Liver (tissue), 9 donors: ENCODE results near the gene CHRNG. TPM values are rescaled to one million over a fixed set of nuclear protein-coding genes. Genes with fewer than 3 reads are reported as not detected.

Source experiments
- DNase-seq: peaks from one replicate; pipeline ENCODE4 v3.0.0-alpha.2; 2017; ENCODE audit warnings: low spot score
- H3K27ac ChIP-seq, 2 donors: one replicate each; pipeline ENCODE4 v1.7.0; 2013; ENCODE audit warnings: inconsistent platforms in 2 of 2, low read length in 2 of 2, control low read depth in 1 of 2, low read depth in 1 of 2, mild to moderate bottlenecking in 1 of 2
- H3K27me3 ChIP-seq, 4 donors: one replicate each; pipeline versions ENCODE4 v1.6.1 to v1.7.0; 2013; ENCODE audit warnings: low read length in 3 of 4, inconsistent platforms in 1 of 4, mild to moderate bottlenecking in 1 of 4, moderate library complexity in 1 of 4; ENCODE audit not compliant: control insufficient read depth in 4 of 4, insufficient read depth in 4 of 4
- H3K36me3 ChIP-seq, 4 donors: one replicate each; pipeline versions ENCODE4 v1.6.1 to v1.7.0; 2013; ENCODE audit warnings: low read length in 3 of 4, mild to moderate bottlenecking in 3 of 4, low read depth in 1 of 4, moderate library complexity in 1 of 4; ENCODE audit not compliant: control insufficient read depth in 4 of 4, insufficient read depth in 3 of 4
- H3K4me1 ChIP-seq, 4 donors: one replicate each; pipeline versions ENCODE4 v1.6.1 to v1.7.0; 2013; ENCODE audit warnings: low read length in 3 of 4, mild to moderate bottlenecking in 3 of 4, moderate library complexity in 1 of 4; ENCODE audit not compliant: control insufficient read depth in 4 of 4, insufficient read depth in 4 of 4
- H3K4me3 ChIP-seq, 3 donors: one replicate each; pipeline versions ENCODE4 v1.6.1 to v1.7.0; 2013; ENCODE audit warnings: low read length in 3 of 3, control low read depth in 1 of 3, low read depth in 1 of 3, mild to moderate bottlenecking in 1 of 3
- H3K9ac ChIP-seq, 2 donors: one replicate each; pipeline ENCODE4 v1.7.0; 2013; ENCODE audit warnings: low read length in 2 of 2, mild to moderate bottlenecking in 2 of 2, moderate library complexity in 2 of 2, control low read depth in 1 of 2, low read depth in 1 of 2
- H3K9me3 ChIP-seq, 4 donors: one replicate each; pipeline versions ENCODE4 v1.6.1 to v1.7.0; 2013; ENCODE audit warnings: low read length in 3 of 4; ENCODE audit not compliant: control insufficient read depth in 4 of 4
- EGR1 ChIP-seq, 2 donors: IDR thresholded peaks; 2 replicates each; pipeline ENCODE4 v1.6.1; 2016 to 2018; ENCODE audit warnings: antibody characterized with exemption in 2 of 2, low read depth in 2 of 2
- FOXA1 ChIP-seq: IDR thresholded peaks from 2 replicates; pipeline ENCODE4 v1.6.1; 2016; ENCODE audit warnings: antibody characterized with exemption
- FOXA2 ChIP-seq: IDR thresholded peaks from 2 replicates; pipeline ENCODE4 v1.6.1; 2016; ENCODE audit warnings: antibody characterized with exemption
- GABPA ChIP-seq, 2 donors: IDR thresholded peaks in 1 of 2; conservative IDR thresholded peaks in 1 of 2; 2 replicates each; pipeline ENCODE4 v1.6.1; 2016; ENCODE audit warnings: antibody characterized with exemption in 2 of 2, mild to moderate bottlenecking in 1 of 2, moderate library complexity in 1 of 2
- JUND ChIP-seq, 2 donors: IDR thresholded peaks; 2 replicates each; pipeline ENCODE4 v1.6.1; 2016; ENCODE audit warnings: antibody characterized with exemption in 2 of 2
- NR2F2 ChIP-seq: IDR thresholded peaks from 2 replicates; pipeline ENCODE4 v1.6.1; 2016; ENCODE audit warnings: antibody characterized with exemption
- RXRA ChIP-seq, 2 donors: IDR thresholded peaks; 2 replicates each; pipeline ENCODE4 v1.6.1; 2017 to 2018; ENCODE audit warnings: antibody characterized with exemption in 2 of 2, mild to moderate bottlenecking in 1 of 2
- SP1 ChIP-seq: IDR thresholded peaks from 2 replicates; pipeline ENCODE4 v1.6.1; 2018; ENCODE audit warnings: antibody characterized with exemption, mild to moderate bottlenecking
- TAF1 ChIP-seq: conservative IDR thresholded peaks from 2 replicates; pipeline ENCODE4 v1.6.1; 2016; ENCODE audit warnings: antibody characterized with exemption, mild to moderate bottlenecking
- YY1 ChIP-seq: IDR thresholded peaks from 2 replicates; pipeline ENCODE4 v1.6.1; 2016; ENCODE audit warnings: antibody characterized with exemption, mild to moderate bottlenecking
- WGBS: extraction: QIAGEN DNeasy Blood & Tissue Kit; methylation state at CpG from one replicate; pipeline ENCODE4 v1.1.7; 2013; 5-methylcytosine and 5-hydroxymethylcytosine counted together
- polyA plus RNA-seq, 2 donors: library from polyadenylated mRNA; stranded (reverse) in 1 of 2; unstranded in 1 of 2; fragments of 200-250 nt in 1 of 2; fragments of >200 nt in 1 of 2; fragmentation: Nextera tagmentation in 1 of 2; extraction: Ambion mirVana in 1 of 2; gene quantifications; one replicate each; pipeline versions ENCODE4 v1.2.1 to v1.2.3, GENCODE V29; 2013 to 2015
- total RNA-seq, 2 donors: library from RNA; depleted of rRNA; stranded (reverse); fragments of >200 nt; gene quantifications; one replicate each; pipeline ENCODE4 v1.2.3, GENCODE V29; 2014
- TF ChIP-seq, protein P1 (sequence below): fragments of 150-350 bp; IDR thresholded peaks from 2 replicates; pipeline ENCODE4 v1.5.1; 2017; ENCODE audit warnings: improper control_type of control experiment, low read depth, low read length; ENCODE audit not compliant: missing input control
- TF ChIP-seq, protein P2 (sequence below): IDR thresholded peaks from 2 replicates; pipeline ENCODE4 v1.6.1; 2016; ENCODE audit warnings: antibody characterized with exemption
- TF ChIP-seq, protein P3 (sequence below): IDR thresholded peaks from 2 replicates; pipeline ENCODE4 v1.6.1; 2016; ENCODE audit warnings: antibody characterized with exemption
- TF ChIP-seq, protein P4 (sequence below): IDR thresholded peaks from 2 replicates; pipeline ENCODE4 v1.6.1; 2016; ENCODE audit warnings: antibody characterized with exemption, mild to moderate bottlenecking
- donor health status: healthy.
- donor health status: healthy.
- donor health status: healthy.
- donor health status: healthy.
- donor health status: healthy.

The CHRNG gene
- total and polyA plus RNA-seq, 4 donors = not detected

DNA sequence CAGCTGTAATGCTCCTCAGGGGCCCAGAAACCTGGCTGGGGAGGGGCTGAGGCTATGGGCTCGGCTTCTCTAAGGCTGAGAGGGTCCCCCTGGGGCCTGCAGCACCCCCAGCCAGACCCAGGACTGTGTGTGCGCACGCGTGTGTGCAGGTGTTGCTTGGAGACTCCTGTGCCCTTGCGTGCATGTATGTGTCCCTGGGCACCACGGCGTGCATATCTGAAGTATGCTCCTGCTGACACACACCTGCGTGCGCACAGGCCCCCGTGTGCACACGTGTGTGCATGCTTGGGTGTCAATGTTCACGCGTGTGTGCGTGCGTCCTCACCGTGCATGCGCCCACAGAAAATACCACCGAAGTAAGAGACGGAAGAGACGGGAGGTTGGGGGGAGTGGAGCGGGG is 37.0 kb upstream of the CHRNG start (continued):
- TF ChIP-seq, protein P1, sequence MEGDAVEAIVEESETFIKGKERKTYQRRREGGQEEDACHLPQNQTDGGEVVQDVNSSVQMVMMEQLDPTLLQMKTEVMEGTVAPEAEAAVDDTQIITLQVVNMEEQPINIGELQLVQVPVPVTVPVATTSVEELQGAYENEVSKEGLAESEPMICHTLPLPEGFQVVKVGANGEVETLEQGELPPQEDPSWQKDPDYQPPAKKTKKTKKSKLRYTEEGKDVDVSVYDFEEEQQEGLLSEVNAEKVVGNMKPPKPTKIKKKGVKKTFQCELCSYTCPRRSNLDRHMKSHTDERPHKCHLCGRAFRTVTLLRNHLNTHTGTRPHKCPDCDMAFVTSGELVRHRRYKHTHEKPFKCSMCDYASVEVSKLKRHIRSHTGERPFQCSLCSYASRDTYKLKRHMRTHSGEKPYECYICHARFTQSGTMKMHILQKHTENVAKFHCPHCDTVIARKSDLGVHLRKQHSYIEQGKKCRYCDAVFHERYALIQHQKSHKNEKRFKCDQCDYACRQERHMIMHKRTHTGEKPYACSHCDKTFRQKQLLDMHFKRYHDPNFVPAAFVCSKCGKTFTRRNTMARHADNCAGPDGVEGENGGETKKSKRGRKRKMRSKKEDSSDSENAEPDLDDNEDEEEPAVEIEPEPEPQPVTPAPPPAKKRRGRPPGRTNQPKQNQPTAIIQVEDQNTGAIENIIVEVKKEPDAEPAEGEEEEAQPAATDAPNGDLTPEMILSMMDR = no peak
- TF ChIP-seq EGR1 (IDR thresholded peaks at IDR 0.05; ENCODE audit: low read depth in 2 of 2) = no peak
- no peak for TF ChIP-seq RXRA (IDR thresholded peaks at IDR 0.05)
- TF ChIP-seq, protein P2, sequence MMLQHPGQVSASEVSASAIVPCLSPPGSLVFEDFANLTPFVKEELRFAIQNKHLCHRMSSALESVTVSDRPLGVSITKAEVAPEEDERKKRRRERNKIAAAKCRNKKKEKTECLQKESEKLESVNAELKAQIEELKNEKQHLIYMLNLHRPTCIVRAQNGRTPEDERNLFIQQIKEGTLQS = no peak
- TF ChIP-seq FOXA1 = no peak

DNA sequence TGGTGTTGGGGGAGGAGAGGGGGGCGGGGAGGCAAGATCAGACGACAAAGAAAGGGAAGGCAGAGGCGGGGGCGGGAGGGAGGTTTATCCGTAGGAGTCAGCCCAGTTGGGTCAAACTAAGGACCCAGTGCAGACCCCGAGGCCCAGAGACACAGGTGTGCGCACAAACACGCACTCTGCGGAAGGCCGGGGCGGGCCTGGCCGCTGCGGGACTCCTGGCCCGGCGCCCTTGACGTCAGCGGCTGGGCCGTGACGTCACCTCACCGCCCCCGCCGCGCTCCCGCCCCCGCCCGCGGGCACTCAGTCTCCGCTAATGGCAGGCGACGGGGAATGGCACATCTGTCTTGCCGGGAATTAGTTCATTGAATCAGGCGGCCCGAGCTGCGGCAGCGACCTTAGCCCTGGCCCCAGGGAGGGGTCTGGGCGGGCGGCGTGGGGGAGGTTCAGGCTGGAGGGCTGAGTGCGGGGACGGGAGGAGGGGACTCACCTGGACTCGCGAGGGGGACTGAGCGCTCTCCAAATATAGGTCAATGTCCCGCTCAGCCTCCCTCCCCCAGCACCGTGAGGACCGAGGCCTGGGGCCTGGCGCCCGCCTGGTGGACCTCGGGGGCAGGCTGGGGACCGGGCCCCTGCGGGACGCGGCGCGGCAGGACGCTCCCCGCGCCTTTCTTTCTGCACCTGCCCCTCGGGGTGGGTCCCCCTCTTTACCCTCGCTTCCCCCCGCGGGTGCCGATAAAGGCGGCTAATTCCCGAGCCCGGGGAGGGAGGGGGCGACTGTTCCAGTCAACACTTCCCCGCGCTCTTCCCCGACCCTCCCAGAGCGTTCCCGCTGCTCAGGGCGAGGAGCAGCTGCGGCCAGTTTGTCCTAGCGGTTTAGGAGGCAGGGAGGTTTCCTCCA is 36.3 kb upstream of the CHRNG start:
- peak; percentile 40 for DNase-seq
- H3K27ac ChIP-seq = no peak overlapping the region
- peaks cover 2 to 9% (median 5%) of the 10 kb centered on the region in 4 donors for H3K4me1 ChIP-seq
- H3K36me3 ChIP-seq = peaks cover 0 to 1% (median 0%) of the 10 kb centered on the region in 4 donors
- 6% methylated on average over 75 of the region's 75 CpGs for WGBS
- no peaks in the 10 kb centered on the region for H3K27me3 ChIP-seq
- H3K9ac ChIP-seq = no peak overlapping the region
- H3K9me3 ChIP-seq = no peaks in the 10 kb centered on the region
- TF ChIP-seq EGR1 (IDR thresholded peaks at IDR 0.05; ENCODE audit: low read depth in 2 of 2) = peak; percentile 73 to 86
- TF ChIP-seq NR2F2 = no peak
- H3K4me3 ChIP-seq = peak overlapping the region in 2 of 3 donors; percentile 6 to 39

DNA sequence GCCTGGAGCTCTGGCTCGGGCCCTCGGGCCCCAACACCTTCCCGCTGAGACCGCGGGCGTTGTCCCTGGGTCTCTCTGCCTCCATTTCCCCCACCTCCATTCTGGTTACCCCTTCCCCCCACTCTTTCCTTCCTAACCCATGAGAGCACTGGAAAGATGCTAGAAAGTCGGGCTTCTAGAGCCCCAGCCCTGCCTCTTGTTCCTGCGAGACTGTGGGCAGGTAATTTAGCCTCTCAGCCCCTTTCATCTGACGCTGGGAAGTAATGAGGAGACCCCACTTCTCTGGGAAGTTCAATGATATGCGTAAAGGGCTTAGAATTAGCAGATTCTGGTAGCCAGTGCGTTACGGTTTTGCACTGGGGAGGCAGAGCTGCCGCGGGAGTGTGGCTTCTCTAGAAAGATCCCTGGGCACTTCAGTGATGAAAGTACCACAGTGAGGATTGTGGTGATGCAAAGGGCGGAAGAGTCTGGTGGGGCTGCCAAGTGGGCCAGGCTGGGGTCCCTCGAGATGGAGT is 35.6 kb upstream of the CHRNG start:
- no peak overlapping the region for H3K4me3 ChIP-seq
- TF ChIP-seq YY1 = no peak
- TF ChIP-seq, protein P3, sequence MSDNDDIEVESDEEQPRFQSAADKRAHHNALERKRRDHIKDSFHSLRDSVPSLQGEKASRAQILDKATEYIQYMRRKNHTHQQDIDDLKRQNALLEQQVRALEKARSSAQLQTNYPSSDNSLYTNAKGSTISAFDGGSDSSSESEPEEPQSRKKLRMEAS = no peak
- TF ChIP-seq NR2F2 = no peak
- TF ChIP-seq, protein P4, sequence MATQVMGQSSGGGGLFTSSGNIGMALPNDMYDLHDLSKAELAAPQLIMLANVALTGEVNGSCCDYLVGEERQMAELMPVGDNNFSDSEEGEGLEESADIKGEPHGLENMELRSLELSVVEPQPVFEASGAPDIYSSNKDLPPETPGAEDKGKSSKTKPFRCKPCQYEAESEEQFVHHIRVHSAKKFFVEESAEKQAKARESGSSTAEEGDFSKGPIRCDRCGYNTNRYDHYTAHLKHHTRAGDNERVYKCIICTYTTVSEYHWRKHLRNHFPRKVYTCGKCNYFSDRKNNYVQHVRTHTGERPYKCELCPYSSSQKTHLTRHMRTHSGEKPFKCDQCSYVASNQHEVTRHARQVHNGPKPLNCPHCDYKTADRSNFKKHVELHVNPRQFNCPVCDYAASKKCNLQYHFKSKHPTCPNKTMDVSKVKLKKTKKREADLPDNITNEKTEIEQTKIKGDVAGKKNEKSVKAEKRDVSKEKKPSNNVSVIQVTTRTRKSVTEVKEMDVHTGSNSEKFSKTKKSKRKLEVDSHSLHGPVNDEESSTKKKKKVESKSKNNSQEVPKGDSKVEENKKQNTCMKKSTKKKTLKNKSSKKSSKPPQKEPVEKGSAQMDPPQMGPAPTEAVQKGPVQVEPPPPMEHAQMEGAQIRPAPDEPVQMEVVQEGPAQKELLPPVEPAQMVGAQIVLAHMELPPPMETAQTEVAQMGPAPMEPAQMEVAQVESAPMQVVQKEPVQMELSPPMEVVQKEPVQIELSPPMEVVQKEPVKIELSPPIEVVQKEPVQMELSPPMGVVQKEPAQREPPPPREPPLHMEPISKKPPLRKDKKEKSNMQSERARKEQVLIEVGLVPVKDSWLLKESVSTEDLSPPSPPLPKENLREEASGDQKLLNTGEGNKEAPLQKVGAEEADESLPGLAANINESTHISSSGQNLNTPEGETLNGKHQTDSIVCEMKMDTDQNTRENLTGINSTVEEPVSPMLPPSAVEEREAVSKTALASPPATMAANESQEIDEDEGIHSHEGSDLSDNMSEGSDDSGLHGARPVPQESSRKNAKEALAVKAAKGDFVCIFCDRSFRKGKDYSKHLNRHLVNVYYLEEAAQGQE = no peak
- no peak for TF ChIP-seq FOXA2
- no peak for TF ChIP-seq SP1
- no peak for TF ChIP-seq EGR1 (IDR thresholded peaks at IDR 0.05; ENCODE audit: low read depth in 2 of 2)
- TF ChIP-seq GABPA (IDR thresholded peaks at IDR 0.05 in 1 of 2, conservative IDR thresholded peaks at IDR 0.05 in 1 of 2) = no peak
- TF ChIP-seq, protein P1 = no peak
- TF ChIP-seq, protein P2 = no peak
- TF ChIP-seq FOXA1 = no peak
- no peak for TF ChIP-seq JUND (IDR thresholded peaks at IDR 0.05)
- TF ChIP-seq TAF1 = no peak
- H3K36me3 ChIP-seq = peaks cover 0 to 1% (median 0%) of the 10 kb centered on the region in 4 donors
- peaks cover 2 to 9% (median 5%) of the 10 kb centered on the region in 4 donors for H3K4me1 ChIP-seq
- H3K27ac ChIP-seq = no peak overlapping the region
- DNase-seq = no peak
- 44% methylated on average over 16 of the region's 16 CpGs for WGBS
- no peaks in the 10 kb centered on the region for H3K27me3 ChIP-seq
- H3K9ac ChIP-seq = no peak overlapping the region
- no peaks in the 10 kb centered on the region for H3K9me3 ChIP-seq
